Body of pancreas (tissue), 4 donors: ENCODE results near the gene FAM209A. TPM values are rescaled to one million over a fixed set of nuclear protein-coding genes. Genes with fewer than 3 reads are reported as not detected.

Experiments
- ATAC-seq: fragments of 150-250 bp; one replicate; pipeline ENCODE4 v1.9.1; 2016
- DNase-seq, 4 donors: peaks; one replicate each; pipeline ENCODE4 v3.0.0-alpha.2; 2019
- H3K27ac ChIP-seq, 4 donors: fragments of 200-600 bp; sonication (generic); 1 replicate in 3 of 4; 2 replicates in 1 of 4; pipeline versions ENCODE4 v1.5.1 to v1.6.1; 2016 to 2019; ENCODE audit warnings: mild to moderate bottlenecking in 1 of 4, mixed read lengths in 1 of 4, moderate library complexity in 1 of 4
- H3K27me3 ChIP-seq, 2 donors: fragments of 200-600 bp; sonication (generic); one replicate each; pipeline ENCODE4 v1.6.0; 2016; ENCODE audit warnings: mild to moderate bottlenecking in 1 of 2
- H3K36me3 ChIP-seq, 2 donors: fragments of 200-600 bp; sonication (generic); replicated peaks in 1 of 2; 2 replicates each; pipeline ENCODE4 v1.5.1; 2016; ENCODE audit warnings: low read depth in 2 of 2; ENCODE audit not compliant: insufficient read depth in 1 of 2
- H3K4me1 ChIP-seq: fragments of 200-600 bp; sonication (generic); one replicate; pipeline ENCODE4 v1.6.0; 2016
- H3K4me3 ChIP-seq, 2 donors: fragments of 200-600 bp; sonication (generic); 1 replicate in 1 of 2; 2 replicates in 1 of 2; pipeline ENCODE4 v1.5.1; 2016 to 2019
- H3K9me3 ChIP-seq, 3 donors: fragments of 200-600 bp; sonication (generic); 1 replicate in 2 of 3; 2 replicates in 1 of 3; pipeline ENCODE4 v1.5.1; 2016
- POLR2A ChIP-seq, 3 donors: fragments of 450-650 bp; IDR thresholded peaks; one replicate each; pipeline ENCODE4 v1.6.1; 2016; ENCODE audit warnings: antibody characterized with exemption in 3 of 3, mild to moderate bottlenecking in 2 of 3
- WGBS, 2 donors: methylation state at CpG; one replicate each; pipeline ENCODE4 v1.1.5; 2017; 5-methylcytosine and 5-hydroxymethylcytosine counted together
- intact Hi-C: fragments of 100-400 bp; cut with DNase I; formaldehyde crosslinking; loops from one replicate; pipeline ENCODE4 v1.15.1; 2023
- total RNA-seq, 2 donors: library from RNA; depleted of rRNA; stranded (reverse); fragments of >200 nt; gene quantifications; one replicate each; pipeline ENCODE4 v1.1.0, GENCODE V29; 2016
- TF ChIP-seq, protein P1 (sequence below), 7 experiments: fragments of 450-650 bp in 4 of 7; fragments of 200-600 bp in 3 of 7; sonication (generic) in 3 of 7; IDR thresholded peaks; one replicate each; pipeline ENCODE4 v1.5.1; 2016 to 2019; ENCODE audit warnings: antibody characterized with exemption in 7 of 7

FAM209A gene
- total RNA-seq, 2 donors from 2014 or later = not detected

DNA sequence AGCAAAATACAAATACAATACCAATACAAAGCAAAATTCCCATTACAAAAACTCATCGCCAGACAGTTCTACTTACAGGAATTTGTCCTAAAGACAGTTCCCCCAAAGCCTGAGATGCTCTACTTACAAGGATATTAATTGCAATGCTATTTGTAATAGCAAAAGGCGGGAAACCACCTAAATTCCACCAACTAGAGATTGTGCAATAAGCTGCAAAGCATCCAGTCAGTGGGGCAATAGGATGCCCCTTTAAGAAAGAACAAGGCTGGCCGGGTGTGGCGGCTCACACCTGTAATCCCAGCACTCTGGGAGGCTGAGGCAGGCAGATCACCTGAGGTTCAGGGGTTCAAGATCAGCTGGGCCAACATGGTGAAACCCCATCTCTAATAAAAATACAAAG is 47.6 kb downstream of the FAM209A start:
- no peak for TF ChIP-seq POLR2A (IDR thresholded peaks at IDR 0.05)
- TF ChIP-seq, protein P1, sequence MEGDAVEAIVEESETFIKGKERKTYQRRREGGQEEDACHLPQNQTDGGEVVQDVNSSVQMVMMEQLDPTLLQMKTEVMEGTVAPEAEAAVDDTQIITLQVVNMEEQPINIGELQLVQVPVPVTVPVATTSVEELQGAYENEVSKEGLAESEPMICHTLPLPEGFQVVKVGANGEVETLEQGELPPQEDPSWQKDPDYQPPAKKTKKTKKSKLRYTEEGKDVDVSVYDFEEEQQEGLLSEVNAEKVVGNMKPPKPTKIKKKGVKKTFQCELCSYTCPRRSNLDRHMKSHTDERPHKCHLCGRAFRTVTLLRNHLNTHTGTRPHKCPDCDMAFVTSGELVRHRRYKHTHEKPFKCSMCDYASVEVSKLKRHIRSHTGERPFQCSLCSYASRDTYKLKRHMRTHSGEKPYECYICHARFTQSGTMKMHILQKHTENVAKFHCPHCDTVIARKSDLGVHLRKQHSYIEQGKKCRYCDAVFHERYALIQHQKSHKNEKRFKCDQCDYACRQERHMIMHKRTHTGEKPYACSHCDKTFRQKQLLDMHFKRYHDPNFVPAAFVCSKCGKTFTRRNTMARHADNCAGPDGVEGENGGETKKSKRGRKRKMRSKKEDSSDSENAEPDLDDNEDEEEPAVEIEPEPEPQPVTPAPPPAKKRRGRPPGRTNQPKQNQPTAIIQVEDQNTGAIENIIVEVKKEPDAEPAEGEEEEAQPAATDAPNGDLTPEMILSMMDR (IDR thresholded peaks at IDR 0.05) = no peak
- no peak overlapping the region for H3K4me3 ChIP-seq
- H3K27me3 ChIP-seq = no peaks in the 10 kb centered on the region
- no peak for ATAC-seq
- no peak for DNase-seq
- 76 to 77% methylated on average over 4 of the region's 4 CpGs for WGBS, 2 donors
- H3K9me3 ChIP-seq = no peaks in the 10 kb centered on the region
- no peaks in the 10 kb centered on the region for H3K4me1 ChIP-seq
- H3K27ac ChIP-seq = no peak overlapping the region
- no peaks in the 10 kb centered on the region for H3K36me3 ChIP-seq
- intact Hi-C loops = no loop called here

DNA sequence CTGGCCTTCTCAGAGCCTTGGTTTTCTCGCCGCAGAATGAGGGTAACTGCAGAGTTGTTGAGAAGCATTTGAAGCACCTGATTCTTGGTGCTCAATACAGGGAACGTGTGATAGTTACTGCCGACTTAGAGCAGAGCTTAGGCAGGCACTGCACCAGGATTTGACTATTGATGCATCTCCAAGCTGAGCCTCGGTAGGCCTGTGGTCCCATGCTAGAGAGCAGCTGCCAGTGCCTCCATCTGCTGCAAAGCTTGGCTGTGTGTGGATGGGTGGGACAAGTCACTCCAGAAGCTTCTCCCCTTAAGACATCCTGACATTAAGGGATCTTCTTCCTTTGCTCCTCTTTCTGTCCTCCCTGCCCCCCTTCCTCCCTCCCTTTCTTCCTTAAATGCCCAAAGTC is 49.4 kb downstream of the FAM209A start:
- no peaks in the 10 kb centered on the region for H3K9me3 ChIP-seq
- intact Hi-C loops = no loop called here
- H3K4me1 ChIP-seq = no peaks in the 10 kb centered on the region
- no peak overlapping the region for H3K27ac ChIP-seq
- WGBS, 2 donors = 84 to 85% methylated on average over 5 of the region's 5 CpGs
- no peaks in the 10 kb centered on the region for H3K36me3 ChIP-seq
- no peak for TF ChIP-seq POLR2A (IDR thresholded peaks at IDR 0.05)
- TF ChIP-seq, protein P1 (IDR thresholded peaks at IDR 0.05) = no peak
- no peak for ATAC-seq
- no peak for DNase-seq
- H3K27me3 ChIP-seq = no peaks in the 10 kb centered on the region
- no peak overlapping the region for H3K4me3 ChIP-seq

DNA sequence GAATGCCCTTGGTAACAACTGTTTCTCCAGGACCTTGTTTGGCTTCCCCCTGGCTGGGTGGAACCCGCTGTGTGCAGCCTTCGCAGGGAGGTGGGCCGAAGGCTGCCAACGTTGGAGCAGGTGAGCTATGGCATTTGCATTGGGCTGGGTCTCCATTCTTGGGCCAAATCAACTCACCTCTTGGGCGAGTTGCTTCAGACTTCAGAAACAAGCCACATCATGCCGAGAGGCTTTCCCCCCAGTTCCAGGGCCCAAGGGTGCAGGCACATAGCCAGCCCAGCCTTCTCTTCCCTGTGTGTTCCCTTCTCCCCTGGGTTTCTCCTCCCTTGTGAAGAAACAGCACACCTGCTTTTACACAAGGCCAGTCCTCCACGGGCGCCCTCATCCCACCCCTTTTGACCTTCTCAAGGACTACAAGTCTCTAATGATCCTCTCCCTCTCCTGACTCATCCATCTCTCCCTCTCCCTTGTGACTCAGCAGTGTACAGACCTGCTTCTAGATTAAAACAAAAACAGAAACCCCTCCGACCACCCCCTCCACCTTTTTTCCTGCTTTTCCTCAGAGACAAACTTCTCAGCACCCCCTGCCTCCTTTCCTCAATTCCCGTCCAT is 50.1 kb downstream of the FAM209A start:
- 52 to 66% methylated on average over 9 to 10 of the region's 10 CpGs for WGBS, 2 donors
- intact Hi-C loops = no loop called here
- no peaks in the 10 kb centered on the region for H3K27me3 ChIP-seq
- no peak for DNase-seq
- no peaks in the 10 kb centered on the region for H3K4me1 ChIP-seq
- no peak for TF ChIP-seq POLR2A (IDR thresholded peaks at IDR 0.05)
- TF ChIP-seq, protein P1 (IDR thresholded peaks at IDR 0.05) = no peak
- no peak overlapping the region for H3K4me3 ChIP-seq
- H3K27ac ChIP-seq = no peak overlapping the region
- H3K9me3 ChIP-seq = no peaks in the 10 kb centered on the region
- no peaks in the 10 kb centered on the region for H3K36me3 ChIP-seq
- no peak for ATAC-seq

DNA sequence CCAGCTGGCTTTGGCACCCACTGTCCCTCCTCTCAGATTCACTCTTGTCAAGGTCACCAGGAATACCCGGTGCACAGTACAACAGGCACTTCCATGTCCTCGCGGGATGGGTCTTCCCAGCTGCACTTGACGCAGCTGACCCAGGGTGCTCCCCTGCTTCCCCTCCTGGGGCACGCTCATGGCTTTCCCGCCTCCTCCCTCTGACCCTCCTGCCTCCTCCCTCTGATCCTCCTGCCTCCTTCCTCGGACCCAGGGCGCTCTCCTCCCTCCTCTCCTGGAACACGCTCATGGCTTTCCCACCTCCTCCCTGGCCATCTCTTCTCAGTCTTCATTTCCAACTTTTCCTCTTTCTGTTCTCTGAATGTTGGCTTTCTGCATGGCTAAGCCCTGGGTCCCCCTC is 50.6 kb downstream of the FAM209A start:
- Histone ChIP-seq H3K27me3 (no peaks in the 10 kb centered on the region), H3K4me1 (no peaks in the 10 kb centered on the region), H3K4me3 (no peak overlapping the region), H3K27ac (no peak overlapping the region), H3K9me3 (no peaks in the 10 kb centered on the region), H3K36me3 (no peaks in the 10 kb centered on the region)
- 56 to 65% methylated on average over 9 of the region's 9 CpGs for WGBS, 2 donors
- TF ChIP-seq, protein P1 (IDR thresholded peaks at IDR 0.05) = no peak
- TF ChIP-seq POLR2A (IDR thresholded peaks at IDR 0.05) = no peak
- DNase-seq (no peak), ATAC-seq (no peak)
- intact Hi-C loops = no loop called here

Other genes with a start within 250 kb of the FAM209A start
- gene FAM210B, start 165.8 kb upstream of the FAM209A start, total RNA-seq = 10 to 100 TPM; 11.5 to 26.2 TPM
- gene AURKA, start 132.5 kb upstream of the FAM209A start, total RNA-seq = 1 to 10 TPM in 1 of 2 donors, under 1 TPM in 1; 0.66 to 1.0 TPM
- gene CSTF1, start 132.1 kb upstream of the FAM209A start, total RNA-seq = 10 to 100 TPM; 12.2 to 14.5 TPM
- under 1 TPM in 1 of 2 donors, not detected in 1; 0.52 TPM for gene CASS4, start 112.5 kb upstream of the FAM209A start, total RNA-seq
- gene RTF2, start 56.1 kb upstream of the FAM209A start, total RNA-seq = 10 to 100 TPM; 22.1 to 29.1 TPM
- not detected for gene FAM209B, start 8.5 kb downstream of the FAM209A start, total RNA-seq
- gene TFAP2C, start 104.6 kb downstream of the FAM209A start, total RNA-seq = 1 to 10 TPM in 1 of 2 donors, under 1 TPM in 1; 0.52 to 2.3 TPM